ENCODE data around the gene MPRIP. TPM values are rescaled to one million over a fixed set of nuclear protein-coding genes. Genes with fewer than 3 reads are reported as not detected.

MPRIP gene
- total RNA-seq, 2 donors from 2014 or later: 235 to 252 TPM

- DNase-seq (ENCODE audit: low spot score) (no peak), ATAC-seq (ENCODE audit: insufficient number of reproducible peaks, low FRiP score, low read depth) (no peak)
- H3K27ac ChIP-seq: no peak overlapping the region
- no peak for TF ChIP-seq CTCF (IDR thresholded peaks at IDR 0.05)
- H3K4me3 ChIP-seq: no peak overlapping the region
- H3K9me3 ChIP-seq: no peaks in the 10 kb centered on the region
- no peaks in the 10 kb centered on the region for H3K27me3 ChIP-seq (replicated peaks; ENCODE audit: insufficient read depth)
- no peaks in the 10 kb centered on the region for H3K4me1 ChIP-seq (ENCODE audit: control insufficient read depth in 1 of 2, low read depth in 2 of 2)
- peaks cover 78% of the 10 kb centered on the region for H3K36me3 ChIP-seq
These were observed 123.5 kb downstream of the MPRIP start for GRCh38 chr17:17165666-17166308.

GRCh38 chr17:17166446-17166845 lies 124.2 kb downstream of the MPRIP start:
- Histone ChIP-seq H3K4me1 (ENCODE audit: control insufficient read depth in 1 of 2, low read depth in 2 of 2) (no peaks in the 10 kb centered on the region), H3K4me3 (no peak overlapping the region), H3K36me3 (peaks cover 75% of the 10 kb centered on the region), H3K27ac (no peak overlapping the region), H3K27me3 (replicated peaks; ENCODE audit: insufficient read depth) (no peaks in the 10 kb centered on the region), H3K9me3 (no peaks in the 10 kb centered on the region)
- ATAC-seq (ENCODE audit: insufficient number of reproducible peaks, low FRiP score, low read depth) (no peak), DNase-seq (ENCODE audit: low spot score) (no peak)
- TF ChIP-seq CTCF (IDR thresholded peaks at IDR 0.05): no peak

DNA sequence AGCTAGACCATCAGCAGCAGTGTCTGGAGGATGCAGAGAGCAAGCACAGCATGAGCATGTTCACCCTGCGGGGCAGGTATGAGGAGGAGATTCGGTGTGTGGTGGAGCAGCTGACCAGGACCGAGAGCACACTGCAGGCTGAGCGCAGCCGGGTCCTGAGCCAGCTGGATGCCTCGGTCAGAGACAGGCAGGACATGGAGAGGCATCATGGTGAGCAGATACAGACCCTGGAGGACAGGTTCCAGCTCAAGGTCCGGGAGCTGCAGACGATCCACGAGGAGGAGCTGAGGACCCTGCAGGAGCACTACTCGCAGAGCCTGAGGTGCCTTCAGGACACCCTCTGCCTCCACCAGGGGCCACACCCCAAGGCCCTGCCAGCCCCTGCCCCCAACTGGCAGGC lies 125.1 kb downstream of the MPRIP start:
- peaks cover 74% of the 10 kb centered on the region for H3K36me3 ChIP-seq
- DNase-seq (ENCODE audit: low spot score) (no peak), ATAC-seq (ENCODE audit: insufficient number of reproducible peaks, low FRiP score, low read depth) (no peak)
- H3K27ac ChIP-seq: no peak overlapping the region
- H3K27me3 ChIP-seq (replicated peaks; ENCODE audit: insufficient read depth): no peaks in the 10 kb centered on the region
- TF ChIP-seq CTCF (IDR thresholded peaks at IDR 0.05): no peak
- no peaks in the 10 kb centered on the region for H3K4me1 ChIP-seq (ENCODE audit: control insufficient read depth in 1 of 2, low read depth in 2 of 2)
- no peak overlapping the region for H3K4me3 ChIP-seq
- no peaks in the 10 kb centered on the region for H3K9me3 ChIP-seq

DNA sequence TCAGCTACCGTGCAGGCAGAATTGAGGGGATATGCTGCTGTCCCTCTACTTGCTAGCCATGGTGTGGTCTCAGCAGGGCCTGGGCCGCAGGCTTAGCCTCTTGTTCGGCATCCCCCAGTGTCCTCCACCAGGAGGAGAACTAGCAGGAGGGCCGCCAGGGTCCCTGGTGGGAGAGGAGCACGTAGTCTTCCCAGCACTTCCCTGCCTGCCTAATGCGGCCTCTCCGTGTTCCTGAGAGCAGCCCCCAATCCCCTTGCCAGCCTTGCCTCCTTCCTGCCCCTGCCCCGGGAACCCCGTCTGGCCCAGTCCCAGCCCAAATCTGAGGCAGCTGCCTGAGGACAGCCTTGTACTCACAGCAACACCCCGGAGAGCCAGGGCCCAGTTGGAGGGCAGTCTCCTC lies 125.7 kb downstream of the MPRIP start:
- Histone ChIP-seq H3K27me3 (replicated peaks; ENCODE audit: insufficient read depth) (no peaks in the 10 kb centered on the region), H3K4me3 (no peak overlapping the region), H3K4me1 (ENCODE audit: control insufficient read depth in 1 of 2, low read depth in 2 of 2) (no peaks in the 10 kb centered on the region), H3K9me3 (no peaks in the 10 kb centered on the region), H3K36me3 (peaks cover 76% of the 10 kb centered on the region), H3K27ac (no peak overlapping the region)
- ATAC-seq (ENCODE audit: insufficient number of reproducible peaks, low FRiP score, low read depth) (no peak), DNase-seq (ENCODE audit: low spot score) (no peak)
- TF ChIP-seq CTCF (IDR thresholded peaks at IDR 0.05): no peak

DNA sequence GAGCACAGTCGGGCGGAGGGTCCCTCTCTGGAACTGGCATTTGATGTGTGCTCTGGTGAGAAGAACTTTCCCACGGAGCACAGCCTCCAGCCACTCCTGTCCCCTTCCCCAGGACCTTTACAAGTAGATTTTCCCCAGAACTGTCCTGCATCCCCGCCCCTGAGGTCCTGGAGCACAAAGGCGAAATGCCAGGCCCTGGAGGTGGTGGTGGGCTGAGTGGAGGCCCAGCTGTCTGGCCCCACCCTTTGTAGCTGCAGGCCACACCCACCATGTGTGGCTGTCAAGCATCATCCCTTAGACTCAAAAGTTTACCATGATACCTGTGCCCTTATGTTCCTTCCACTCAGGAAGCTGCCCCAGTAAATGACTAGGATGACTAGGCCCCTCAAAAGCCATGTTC lies 126.1 kb downstream of the MPRIP start:
- Histone ChIP-seq H3K4me1 (ENCODE audit: control insufficient read depth in 1 of 2, low read depth in 2 of 2) (no peaks in the 10 kb centered on the region), H3K9me3 (no peaks in the 10 kb centered on the region), H3K27ac (no peak overlapping the region), H3K36me3 (peaks cover 79% of the 10 kb centered on the region), H3K4me3 (no peak overlapping the region), H3K27me3 (replicated peaks; ENCODE audit: insufficient read depth) (no peaks in the 10 kb centered on the region)
- ATAC-seq (ENCODE audit: insufficient number of reproducible peaks, low FRiP score, low read depth): no peak
- no peak for TF ChIP-seq CTCF (IDR thresholded peaks at IDR 0.05)
- DNase-seq (ENCODE audit: low spot score): no peak
